ENCODE measurements around the gene MS4A4E.
"Not testable (repeated sequence)": the region's sequence is repeated elsewhere in the genome, so short reads cannot be mapped to it uniquely, and the experiment has no call there.

MS4A4E gene

DNA sequence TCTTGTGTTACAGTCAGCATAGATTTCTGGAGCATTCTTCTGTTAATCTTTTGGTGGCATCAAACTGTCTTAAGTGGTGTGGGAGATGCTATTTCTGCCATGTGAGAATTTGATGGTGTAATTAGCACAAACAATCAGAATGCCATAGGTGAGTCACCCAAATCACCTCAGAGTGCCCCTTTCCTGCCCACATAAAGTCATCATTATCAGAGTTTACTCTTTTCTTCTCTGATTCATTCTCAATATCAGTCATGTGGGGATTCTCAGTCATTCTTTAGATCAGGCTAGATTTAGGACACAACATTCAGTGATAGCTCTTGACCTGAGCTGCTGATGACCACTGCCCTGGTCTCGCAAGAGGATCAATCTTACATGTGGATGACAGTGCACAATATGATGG is 36.3 kb downstream of the MS4A4E start:
- Histone ChIP-seq H3K9me3 (ENCODE audit: insufficient read depth, low read length) (peaks cover 13% of the 10 kb centered on the region), H3K4me3 (ENCODE audit: insufficient read length, low read depth) (no peak overlapping the region), H3K9ac (ENCODE audit: insufficient read length, low read depth) (no peak overlapping the region), H3K27me3 (ENCODE audit: insufficient read depth, insufficient read length) (no peaks in the 10 kb centered on the region), H3K4me1 (ENCODE audit: insufficient read depth, insufficient read length) (no peaks in the 10 kb centered on the region), H3K36me3 (ENCODE audit: insufficient read depth, insufficient read length, low read length) (no peaks in the 10 kb centered on the region)
- no peak for DNase-seq (ENCODE audit: low read depth, low spot score)
- no peak for TF ChIP-seq SUZ12 (IDR thresholded peaks at IDR 0.05; ENCODE audit: extremely low read depth, insufficient read depth, insufficient read length)
- no peak for TF ChIP-seq YY1 (IDR thresholded peaks at IDR 0.05; ENCODE audit: insufficient read depth, insufficient read length)
- no peak for TF ChIP-seq ZNF274 (IDR thresholded peaks at IDR 0.05; ENCODE audit: low read depth, low read length)

DNA sequence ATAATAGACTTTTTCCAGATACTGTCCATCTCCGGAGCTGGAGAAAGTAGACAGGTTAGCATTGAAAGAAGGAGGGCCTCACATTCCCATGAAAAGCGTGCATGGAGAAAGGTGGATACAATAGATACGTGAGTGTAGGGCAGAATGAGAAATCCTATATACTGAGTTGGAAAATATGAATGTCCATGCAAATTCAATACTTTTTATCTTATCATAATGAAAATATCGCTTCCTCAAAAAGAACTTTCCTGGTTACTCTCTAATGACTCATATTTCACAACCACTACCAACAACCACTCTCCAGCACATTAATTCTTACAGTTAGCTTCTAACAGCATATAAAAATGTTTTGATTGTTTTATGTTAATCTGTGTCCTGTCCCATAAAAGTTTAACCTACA is 38.0 kb downstream of the MS4A4E start:
- Histone ChIP-seq H3K9me3 (ENCODE audit: insufficient read depth, low read length) (peaks cover 13% of the 10 kb centered on the region), H3K4me3 (ENCODE audit: insufficient read length, low read depth) (no peak overlapping the region), H3K27me3 (ENCODE audit: insufficient read depth, insufficient read length) (no peaks in the 10 kb centered on the region), H3K36me3 (ENCODE audit: insufficient read depth, insufficient read length, low read length) (no peaks in the 10 kb centered on the region), H3K9ac (ENCODE audit: insufficient read length, low read depth) (no peak overlapping the region), H3K4me1 (ENCODE audit: insufficient read depth, insufficient read length) (no peaks in the 10 kb centered on the region)
- DNase-seq (ENCODE audit: low read depth, low spot score) = no peak
- no peak for TF ChIP-seq SUZ12 (IDR thresholded peaks at IDR 0.05; ENCODE audit: extremely low read depth, insufficient read depth, insufficient read length)
- no peak for TF ChIP-seq ZNF274 (IDR thresholded peaks at IDR 0.05; ENCODE audit: low read depth, low read length)
- TF ChIP-seq YY1 (IDR thresholded peaks at IDR 0.05; ENCODE audit: insufficient read depth, insufficient read length) = no peak

DNA sequence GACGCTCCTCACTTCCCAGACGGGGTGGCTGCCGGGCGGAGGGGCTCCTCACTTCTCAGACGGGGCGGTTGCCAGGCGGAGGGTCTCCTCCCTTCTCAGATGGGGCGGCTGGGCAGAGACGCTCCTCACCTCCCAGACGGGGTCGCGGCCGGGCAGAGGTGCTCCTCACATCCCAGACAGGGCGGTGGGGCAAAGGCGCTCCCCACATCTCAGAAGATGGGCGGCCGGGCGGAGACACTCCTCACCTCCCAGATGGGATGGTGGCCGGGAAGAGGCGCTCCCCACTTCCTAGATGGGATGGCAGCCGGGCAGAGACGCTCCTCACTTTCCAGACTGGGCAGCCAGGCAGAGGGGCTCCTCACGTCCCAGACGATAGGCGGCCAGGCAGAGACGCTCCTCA is 41.6 kb downstream of the MS4A4E start:
- not testable (repeated sequence) for DNase-seq (ENCODE audit: low read depth, low spot score); H3K9ac ChIP-seq (ENCODE audit: insufficient read length, low read depth); H3K4me3 ChIP-seq (ENCODE audit: insufficient read length, low read depth); H3K4me1 ChIP-seq (ENCODE audit: insufficient read depth, insufficient read length); H3K27me3 ChIP-seq (ENCODE audit: insufficient read depth, insufficient read length); H3K36me3 ChIP-seq (ENCODE audit: insufficient read depth, insufficient read length, low read length)
- H3K9me3 ChIP-seq (ENCODE audit: insufficient read depth, low read length) = peaks cover 13% of the 10 kb centered on the region

DNA sequence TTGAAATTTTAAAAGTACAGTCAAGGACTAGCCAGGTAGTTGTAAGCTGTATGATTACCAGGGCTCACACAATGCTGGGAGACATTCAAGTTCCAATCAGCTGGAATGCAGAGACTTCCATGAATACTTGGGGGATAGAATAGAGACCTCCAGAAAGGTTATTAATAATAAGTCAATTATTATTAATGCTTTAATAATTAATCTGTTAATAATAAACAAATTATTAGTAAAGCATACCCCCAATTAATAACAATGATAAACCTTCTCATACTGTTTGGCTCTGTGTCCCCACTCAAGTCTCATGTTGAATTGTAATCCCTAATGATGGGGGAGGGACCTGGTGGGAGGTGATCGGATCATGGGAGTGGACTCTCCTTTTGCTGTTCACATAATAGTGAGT is 45.5 kb downstream of the MS4A4E start:
- TF ChIP-seq SUZ12 (IDR thresholded peaks at IDR 0.05; ENCODE audit: extremely low read depth, insufficient read depth, insufficient read length) (no peak), YY1 (IDR thresholded peaks at IDR 0.05; ENCODE audit: insufficient read depth, insufficient read length) (no peak)
- Histone ChIP-seq H3K9ac (ENCODE audit: insufficient read length, low read depth) (no peak overlapping the region), H3K9me3 (ENCODE audit: insufficient read depth, low read length) (peaks cover 16% of the 10 kb centered on the region), H3K27me3 (ENCODE audit: insufficient read depth, insufficient read length) (no peaks in the 10 kb centered on the region), H3K36me3 (ENCODE audit: insufficient read depth, insufficient read length, low read length) (no peaks in the 10 kb centered on the region), H3K4me1 (ENCODE audit: insufficient read depth, insufficient read length) (no peaks in the 10 kb centered on the region), H3K4me3 (ENCODE audit: insufficient read length, low read depth) (no peak overlapping the region)
- no peak for DNase-seq (ENCODE audit: low read depth, low spot score)

DNA sequence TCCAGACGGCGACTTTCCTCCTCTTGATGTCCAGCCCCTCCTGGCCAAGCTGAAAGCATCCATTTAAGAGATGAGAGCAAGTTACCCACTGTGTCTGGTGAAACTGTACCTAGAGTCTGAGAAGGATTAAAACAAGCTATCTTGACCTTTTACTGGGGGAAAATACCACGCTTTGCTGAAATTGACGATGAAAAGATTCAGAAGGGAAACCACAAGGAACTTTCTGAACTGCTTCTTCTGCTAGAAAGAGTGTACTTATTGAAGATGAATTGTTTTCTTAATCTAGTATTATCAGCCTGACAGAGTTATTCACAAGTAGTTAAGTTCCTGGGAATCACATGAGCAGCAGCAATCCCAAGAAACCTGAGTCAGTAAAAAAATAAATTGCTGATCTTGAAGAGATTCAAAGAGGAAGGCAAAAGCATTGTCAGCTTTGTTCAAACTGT is 47.0 kb downstream of the MS4A4E start:
- DNase-seq (ENCODE audit: low read depth, low spot score) = no peak
- TF ChIP-seq YY1 (IDR thresholded peaks at IDR 0.05; ENCODE audit: insufficient read depth, insufficient read length) (no peak), ZNF274 (IDR thresholded peaks at IDR 0.05; ENCODE audit: low read depth, low read length) (no peak), SUZ12 (IDR thresholded peaks at IDR 0.05; ENCODE audit: extremely low read depth, insufficient read depth, insufficient read length) (no peak)
- Histone ChIP-seq H3K4me3 (ENCODE audit: insufficient read length, low read depth) (no peak overlapping the region), H3K9me3 (ENCODE audit: insufficient read depth, low read length) (peaks cover 8% of the 10 kb centered on the region), H3K9ac (ENCODE audit: insufficient read length, low read depth) (no peak overlapping the region), H3K36me3 (ENCODE audit: insufficient read depth, insufficient read length, low read length) (no peaks in the 10 kb centered on the region), H3K27me3 (ENCODE audit: insufficient read depth, insufficient read length) (no peaks in the 10 kb centered on the region), H3K4me1 (ENCODE audit: insufficient read depth, insufficient read length) (no peaks in the 10 kb centered on the region)

DNA sequence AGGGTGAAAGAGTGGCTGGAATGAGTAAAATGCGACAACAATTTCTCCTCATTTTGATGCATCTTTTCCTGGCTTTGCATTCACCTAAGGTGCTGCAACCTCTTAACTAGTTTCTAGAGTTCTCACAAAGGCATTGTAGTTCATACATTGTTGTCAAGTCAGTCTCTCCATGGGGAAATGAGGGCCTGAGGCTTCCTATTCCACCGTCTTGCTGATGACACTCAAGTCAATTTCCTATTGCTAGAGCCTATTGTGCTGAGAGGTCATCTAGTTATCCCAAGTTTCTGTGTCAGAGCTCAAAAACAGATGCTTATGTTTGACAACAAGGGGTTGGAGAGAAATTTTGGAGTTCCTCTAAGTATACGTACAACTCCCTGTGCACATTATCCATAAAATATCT is 48.4 kb downstream of the MS4A4E start:
- DNase-seq (ENCODE audit: low read depth, low spot score) = no peak
- H3K9ac ChIP-seq (ENCODE audit: insufficient read length, low read depth) = no peak overlapping the region

DNA sequence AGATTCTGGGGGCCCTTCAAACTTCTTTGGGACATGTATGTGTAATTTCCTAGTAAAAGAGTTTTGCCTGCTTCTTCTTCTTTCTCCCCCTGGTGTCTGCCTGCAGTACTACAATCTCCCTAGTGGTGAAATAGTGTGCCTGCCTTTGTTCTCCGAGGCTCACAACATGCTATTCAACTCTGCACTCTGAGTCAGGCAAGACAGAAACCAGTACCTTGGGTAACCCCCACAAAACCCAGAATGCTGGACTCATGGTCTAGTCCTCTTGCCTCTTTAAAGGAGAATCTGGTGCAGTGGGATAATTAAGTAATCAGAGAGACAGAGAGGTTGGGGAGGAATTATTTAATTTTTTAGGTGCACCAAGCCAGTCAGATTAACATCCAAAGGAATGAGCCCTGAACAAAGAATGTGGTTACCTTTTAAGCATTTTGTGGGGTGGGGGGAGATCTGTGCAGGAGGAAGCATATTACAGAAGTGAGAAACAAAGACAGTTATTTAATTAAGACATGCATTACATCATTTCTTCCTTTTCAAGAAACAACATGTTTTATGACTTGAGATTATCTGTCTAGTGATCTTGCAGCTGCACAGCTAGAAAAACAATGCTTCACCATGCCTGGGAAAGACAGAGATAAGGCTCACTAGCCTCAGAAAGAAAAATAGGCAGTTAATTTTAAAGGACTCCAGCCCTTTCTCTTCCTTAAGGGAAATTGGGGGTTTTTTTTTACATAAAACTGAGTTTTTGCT is 49.1 kb downstream of the MS4A4E start:
- DNase-seq (ENCODE audit: low read depth, low spot score) = peak; percentile 72
- no peaks in the 10 kb centered on the region for H3K27me3 ChIP-seq (ENCODE audit: insufficient read depth, insufficient read length)
- no peaks in the 10 kb centered on the region for H3K4me1 ChIP-seq (ENCODE audit: insufficient read depth, insufficient read length)
- TF ChIP-seq ZNF274 (IDR thresholded peaks at IDR 0.05; ENCODE audit: low read depth, low read length) (no peak), YY1 (IDR thresholded peaks at IDR 0.05; ENCODE audit: insufficient read depth, insufficient read length) (no peak), SUZ12 (IDR thresholded peaks at IDR 0.05; ENCODE audit: extremely low read depth, insufficient read depth, insufficient read length) (no peak)
- no peaks in the 10 kb centered on the region for H3K36me3 ChIP-seq (ENCODE audit: insufficient read depth, insufficient read length, low read length)
- no peak overlapping the region for H3K9ac ChIP-seq (ENCODE audit: insufficient read length, low read depth)
- peaks cover 8% of the 10 kb centered on the region for H3K9me3 ChIP-seq (ENCODE audit: insufficient read depth, low read length)
- no peak overlapping the region for H3K4me3 ChIP-seq (ENCODE audit: insufficient read length, low read depth)

More for the DNA sequence above, 48.4 kb downstream of the MS4A4E start:
- Histone ChIP-seq H3K36me3 (ENCODE audit: insufficient read depth, insufficient read length, low read length) (no peaks in the 10 kb centered on the region), H3K4me1 (ENCODE audit: insufficient read depth, insufficient read length) (no peaks in the 10 kb centered on the region), H3K9me3 (ENCODE audit: insufficient read depth, low read length) (peaks cover 8% of the 10 kb centered on the region), H3K4me3 (ENCODE audit: insufficient read length, low read depth) (no peak overlapping the region), H3K27me3 (ENCODE audit: insufficient read depth, insufficient read length) (no peaks in the 10 kb centered on the region)
- no peak for TF ChIP-seq YY1 (IDR thresholded peaks at IDR 0.05; ENCODE audit: insufficient read depth, insufficient read length)
- TF ChIP-seq ZNF274 (IDR thresholded peaks at IDR 0.05; ENCODE audit: low read depth, low read length) = no peak
- no peak for TF ChIP-seq SUZ12 (IDR thresholded peaks at IDR 0.05; ENCODE audit: extremely low read depth, insufficient read depth, insufficient read length)

DNA sequence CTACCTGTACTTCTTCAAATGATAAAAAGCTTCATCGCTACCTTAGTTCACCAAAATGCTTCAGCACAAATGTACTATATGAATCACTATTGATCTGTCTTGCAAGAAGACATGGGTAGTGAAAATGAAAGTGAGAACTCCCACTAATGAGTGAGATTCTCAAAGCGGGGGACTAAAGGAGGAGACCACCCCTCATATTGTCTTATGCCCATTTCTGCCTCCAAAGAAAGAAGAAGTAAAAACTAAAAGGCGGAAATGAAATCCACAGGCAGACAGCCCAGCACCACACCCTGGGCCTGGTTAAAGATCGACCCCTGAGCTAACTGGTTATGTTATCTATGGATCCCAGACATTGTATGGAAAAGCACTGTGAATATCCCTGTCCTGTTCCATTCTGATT is 50.4 kb downstream of the MS4A4E start:
- not testable (repeated sequence) for H3K27me3 ChIP-seq (ENCODE audit: insufficient read depth, insufficient read length); H3K36me3 ChIP-seq (ENCODE audit: insufficient read depth, insufficient read length, low read length); H3K4me3 ChIP-seq (ENCODE audit: insufficient read length, low read depth); H3K4me1 ChIP-seq (ENCODE audit: insufficient read depth, insufficient read length); H3K9me3 ChIP-seq (ENCODE audit: insufficient read depth, low read length); H3K9ac ChIP-seq (ENCODE audit: insufficient read length, low read depth); DNase-seq (ENCODE audit: low read depth, low spot score)

DNA sequence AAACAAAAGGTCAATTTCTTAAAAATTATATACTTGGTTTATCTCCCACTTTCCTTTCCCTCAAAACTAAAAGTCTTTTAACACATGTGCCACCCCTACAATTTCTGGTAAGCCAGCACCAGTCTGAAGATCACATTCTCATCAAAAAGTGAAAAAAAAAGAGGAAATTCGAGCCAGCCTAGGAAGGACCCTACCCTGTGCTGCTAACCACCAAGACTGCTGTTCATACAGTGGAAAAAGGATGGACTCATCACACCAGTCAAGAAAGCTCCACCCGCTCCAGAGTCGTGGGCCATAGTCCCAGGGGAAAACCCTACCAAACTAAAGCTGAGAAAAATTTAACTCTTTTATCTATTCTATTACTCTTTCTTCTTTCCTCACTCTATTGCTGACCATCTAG is 54.5 kb downstream of the MS4A4E start:
- DNase-seq (ENCODE audit: low read depth, low spot score); H3K4me1 ChIP-seq (ENCODE audit: insufficient read depth, insufficient read length); H3K4me3 ChIP-seq (ENCODE audit: insufficient read length, low read depth); H3K27me3 ChIP-seq (ENCODE audit: insufficient read depth, insufficient read length); H3K36me3 ChIP-seq (ENCODE audit: insufficient read depth, insufficient read length, low read length); H3K9me3 ChIP-seq (ENCODE audit: insufficient read depth, low read length); H3K9ac ChIP-seq (ENCODE audit: insufficient read length, low read depth): not testable (repeated sequence)

DNA sequence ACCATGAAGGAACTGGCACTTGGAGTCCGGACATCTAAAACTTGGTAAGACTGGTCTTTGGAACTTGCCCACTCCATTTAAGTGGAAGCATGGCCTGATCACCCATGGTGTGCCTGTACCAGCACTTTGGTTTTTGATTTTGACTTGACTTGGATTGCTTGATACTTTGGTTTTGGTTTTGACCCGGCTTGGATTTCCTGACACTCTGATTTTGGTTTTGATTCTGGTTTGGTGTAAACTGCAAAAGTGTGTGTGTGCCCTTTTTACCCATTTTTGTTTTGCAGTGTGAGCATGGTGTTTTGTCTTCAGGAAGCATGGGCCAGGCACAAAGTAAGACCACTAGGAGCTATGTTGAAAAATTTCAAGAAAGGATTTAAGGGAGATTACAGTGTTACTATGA is 56.8 kb downstream of the MS4A4E start:
- not testable (repeated sequence) for H3K9me3 ChIP-seq (ENCODE audit: insufficient read depth, low read length); H3K36me3 ChIP-seq (ENCODE audit: insufficient read depth, insufficient read length, low read length); H3K9ac ChIP-seq (ENCODE audit: insufficient read length, low read depth); H3K4me1 ChIP-seq (ENCODE audit: insufficient read depth, insufficient read length); DNase-seq (ENCODE audit: low read depth, low spot score); H3K27me3 ChIP-seq (ENCODE audit: insufficient read depth, insufficient read length); H3K4me3 ChIP-seq (ENCODE audit: insufficient read length, low read depth)

DNA sequence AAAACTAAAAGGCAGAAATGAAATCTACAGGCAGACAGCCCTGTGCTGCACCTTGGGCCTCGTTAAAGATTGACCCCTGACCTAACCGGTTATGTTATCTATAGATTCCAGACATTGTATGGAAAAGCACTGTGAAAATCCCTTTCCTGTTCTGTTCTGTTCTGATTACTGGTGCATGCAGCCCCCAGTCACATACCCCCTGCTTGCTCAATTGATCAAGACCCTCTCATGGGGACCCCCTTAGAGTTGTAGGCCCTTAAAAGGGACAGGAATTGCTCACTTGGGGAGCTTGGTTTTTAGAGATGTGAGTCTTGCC is 57.5 kb downstream of the MS4A4E start:
- H3K4me3 ChIP-seq (ENCODE audit: insufficient read length, low read depth); H3K9me3 ChIP-seq (ENCODE audit: insufficient read depth, low read length); H3K36me3 ChIP-seq (ENCODE audit: insufficient read depth, insufficient read length, low read length); DNase-seq (ENCODE audit: low read depth, low spot score); H3K9ac ChIP-seq (ENCODE audit: insufficient read length, low read depth); H3K4me1 ChIP-seq (ENCODE audit: insufficient read depth, insufficient read length); H3K27me3 ChIP-seq (ENCODE audit: insufficient read depth, insufficient read length): not testable (repeated sequence)
